ENCODE results near the gene RPGRIP1L.

- TF ChIP-seq POLR2A (IDR thresholded peaks at IDR 0.05) (no peak), CTCF (IDR thresholded peaks at IDR 0.05) (no peak), POLR2AphosphoS5 (IDR thresholded peaks at IDR 0.05; ENCODE audit: insufficient read depth in 1 of 2, low read depth in 1 of 2) (no peak)
These were observed 105.0 kb downstream of the RPGRIP1L start for GRCh38 chr16:53598511-53599275.
